IPS-20b (cell line): ENCODE data around the gene PI4K2B.

Source experiments
- H3K27ac ChIP-seq: one replicate; pipeline ENCODE4 v1.5.1; 2013; ENCODE audit warnings: low read length
- H3K27me3 ChIP-seq: 2 replicates; pipeline ENCODE4 v1.6.1; 2013; ENCODE audit warnings: mild to moderate bottlenecking, low read length, inconsistent platforms; ENCODE audit not compliant: insufficient read depth
- H3K36me3 ChIP-seq: 2 replicates; pipeline ENCODE4 v1.6.1; 2013; ENCODE audit warnings: low read depth, mild to moderate bottlenecking, inconsistent platforms, low read length, moderate library complexity; ENCODE audit not compliant: insufficient read depth
- H3K4me1 ChIP-seq: 2 replicates; pipeline ENCODE4 v1.6.1; 2013; ENCODE audit warnings: mild to moderate bottlenecking, control low read depth, inconsistent platforms, low read length, moderate library complexity; ENCODE audit not compliant: insufficient read depth
- H3K4me3 ChIP-seq: 2 replicates; pipeline ENCODE4 v1.5.1; 2013; ENCODE audit warnings: mild to moderate bottlenecking, low read length, inconsistent platforms
- H3K9ac ChIP-seq: 2 replicates; pipeline ENCODE4 v1.6.1; 2013; ENCODE audit warnings: low read depth, mild to moderate bottlenecking, inconsistent platforms, low read length, moderate library complexity
- H3K9me3 ChIP-seq: 2 replicates; pipeline ENCODE4 v1.6.1; 2013; ENCODE audit warnings: mild to moderate bottlenecking, low read depth, low read length, inconsistent platforms; ENCODE audit not compliant: insufficient read depth

Gene PI4K2B

DNA sequence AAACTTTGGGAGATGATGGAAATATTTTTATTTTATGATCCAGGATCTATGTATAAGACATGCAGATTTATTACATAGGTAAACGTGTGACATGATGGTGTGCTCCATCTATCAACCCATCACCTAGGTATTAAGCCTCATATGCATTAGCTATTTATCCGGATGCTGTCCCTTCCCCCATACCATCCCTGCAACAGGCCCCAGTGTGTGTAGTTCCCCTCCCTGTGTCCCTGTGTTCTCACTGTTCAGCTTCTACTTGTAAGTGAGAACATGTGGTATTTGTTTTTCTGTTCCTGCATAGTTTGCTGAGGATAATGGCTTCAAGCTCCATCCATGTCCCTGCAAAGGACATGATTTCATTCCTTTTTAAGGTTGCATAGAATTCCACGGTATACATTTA is 50.6 kb downstream of the PI4K2B start:
- Histone ChIP-seq H3K4me3 (no peak overlapping the region), H3K27me3 (no peaks in the 10 kb centered on the region), H3K9ac (no peak overlapping the region), H3K27ac (no peak overlapping the region), H3K9me3 (no peaks in the 10 kb centered on the region; the same call in 1 of the 2 replicates), H3K36me3 (0 out of 2 replicates have a peak, but pooled peaks cover 4% of the 10 kb centered on the region), H3K4me1 (no peaks in the 10 kb centered on the region)

DNA sequence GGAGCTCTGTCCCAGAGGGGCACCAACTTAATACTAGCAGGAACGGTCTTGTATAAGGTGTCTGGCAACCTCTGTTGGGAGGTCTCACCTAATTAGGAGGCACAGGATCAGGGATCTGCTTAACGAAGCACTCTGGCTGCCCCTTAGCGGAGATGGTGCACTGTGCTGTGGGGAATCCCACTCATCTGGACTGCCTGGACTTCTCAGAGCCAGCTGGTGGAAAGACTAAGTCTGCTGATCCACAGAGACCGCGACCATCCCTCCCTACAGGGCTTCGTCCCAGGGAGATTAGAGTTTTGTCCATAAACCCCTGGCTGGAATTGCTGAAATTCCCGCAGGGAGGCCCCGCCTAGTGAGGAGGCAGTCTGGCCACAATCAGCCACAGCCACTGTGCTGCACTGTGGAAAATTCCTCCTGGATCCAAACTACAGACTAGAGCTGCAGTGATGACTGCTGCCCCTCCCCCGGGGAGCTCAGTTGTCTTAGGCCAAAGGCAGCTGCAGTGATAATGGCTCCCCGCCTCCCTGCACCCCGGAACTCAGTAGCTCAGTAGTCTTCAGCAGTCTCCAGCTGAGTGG is 56.7 kb downstream of the PI4K2B start:
- no peak overlapping the region for H3K9ac ChIP-seq
- H3K36me3 ChIP-seq, result no peaks in the 10 kb centered on the region
- no peaks in the 10 kb centered on the region; the same call in 1 of the 2 replicates for H3K9me3 ChIP-seq
- H3K27me3 ChIP-seq, result no peaks in the 10 kb centered on the region
- H3K4me3 ChIP-seq, result no peak overlapping the region
- no peaks in the 10 kb centered on the region for H3K4me1 ChIP-seq
- no peak overlapping the region for H3K27ac ChIP-seq

DNA sequence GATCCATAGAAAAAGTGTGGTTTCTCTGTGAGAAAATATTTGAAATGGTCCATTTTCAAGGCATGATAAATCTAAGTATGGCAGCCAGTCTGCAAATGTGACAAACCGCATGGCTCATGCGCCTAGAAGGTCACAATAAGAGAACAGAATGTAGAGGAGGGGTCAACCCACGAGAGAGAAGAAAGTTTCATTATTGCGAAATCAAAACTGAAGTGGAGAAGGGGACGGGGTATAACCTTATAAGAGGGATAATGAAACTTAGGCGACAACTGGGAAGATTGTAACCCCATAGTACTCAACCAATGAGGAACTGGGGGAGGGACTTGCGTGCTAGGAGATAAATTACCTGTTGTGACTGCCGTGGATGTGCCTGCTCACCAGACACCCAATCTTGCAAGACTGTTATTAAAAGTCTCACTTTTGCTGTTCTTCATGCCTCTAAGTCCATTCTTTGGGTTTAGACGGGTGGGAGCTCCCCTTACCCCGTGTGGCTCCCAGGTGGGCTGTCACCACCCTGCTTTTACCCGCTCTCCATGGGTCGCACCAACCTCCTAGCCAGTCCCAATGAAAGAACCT is 57.4 kb downstream of the PI4K2B start:
- Histone ChIP-seq H3K36me3 (no peaks in the 10 kb centered on the region), H3K4me3 (no peak overlapping the region), H3K9ac (no peak overlapping the region), H3K27ac (no peak overlapping the region), H3K27me3 (no peaks in the 10 kb centered on the region), H3K4me1 (no peaks in the 10 kb centered on the region), H3K9me3 (no peaks in the 10 kb centered on the region; the same call in 1 of the 2 replicates)

DNA sequence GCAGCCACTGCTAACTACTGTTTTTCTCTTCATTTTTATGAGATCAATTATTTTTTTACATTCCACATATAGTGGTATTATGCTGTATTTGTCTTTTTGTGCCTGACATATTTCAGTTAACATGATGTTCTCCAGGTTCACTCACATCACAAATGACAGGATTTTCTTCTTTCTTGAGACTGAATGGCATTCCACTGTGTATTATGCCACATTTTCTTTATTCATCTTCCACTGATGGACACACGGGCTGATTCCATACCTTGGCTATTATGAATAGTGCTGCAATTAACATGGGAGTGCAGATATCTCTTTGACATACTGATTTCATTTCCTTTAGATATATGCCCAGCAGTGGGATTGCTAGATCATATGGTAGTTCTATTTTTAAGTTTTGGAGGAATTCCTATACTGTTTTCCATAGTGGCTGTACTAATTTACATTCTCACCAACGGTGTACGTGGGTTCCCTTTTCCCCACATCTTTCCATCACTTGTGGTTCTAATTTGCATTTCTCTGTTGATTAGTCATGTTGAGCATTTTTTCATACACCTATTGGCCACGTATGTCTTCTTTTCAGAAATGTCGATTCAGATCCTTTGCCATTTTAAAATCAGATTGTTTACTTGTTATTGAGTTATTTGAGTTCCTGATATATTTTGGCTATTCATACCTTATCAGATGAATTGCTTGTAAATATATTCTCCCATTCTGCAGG is 63.9 kb downstream of the PI4K2B start:
- no peak overlapping the region for H3K4me3 ChIP-seq
- H3K9ac ChIP-seq, result no peak overlapping the region
- no peaks in the 10 kb centered on the region for H3K36me3 ChIP-seq
- no peaks in the 10 kb centered on the region for H3K9me3 ChIP-seq
- no peak overlapping the region for H3K27ac ChIP-seq
- 0 out of 2 replicates have a peak, but pooled peaks cover 6% of the 10 kb centered on the region for H3K4me1 ChIP-seq
- no peaks in the 10 kb centered on the region for H3K27me3 ChIP-seq

DNA sequence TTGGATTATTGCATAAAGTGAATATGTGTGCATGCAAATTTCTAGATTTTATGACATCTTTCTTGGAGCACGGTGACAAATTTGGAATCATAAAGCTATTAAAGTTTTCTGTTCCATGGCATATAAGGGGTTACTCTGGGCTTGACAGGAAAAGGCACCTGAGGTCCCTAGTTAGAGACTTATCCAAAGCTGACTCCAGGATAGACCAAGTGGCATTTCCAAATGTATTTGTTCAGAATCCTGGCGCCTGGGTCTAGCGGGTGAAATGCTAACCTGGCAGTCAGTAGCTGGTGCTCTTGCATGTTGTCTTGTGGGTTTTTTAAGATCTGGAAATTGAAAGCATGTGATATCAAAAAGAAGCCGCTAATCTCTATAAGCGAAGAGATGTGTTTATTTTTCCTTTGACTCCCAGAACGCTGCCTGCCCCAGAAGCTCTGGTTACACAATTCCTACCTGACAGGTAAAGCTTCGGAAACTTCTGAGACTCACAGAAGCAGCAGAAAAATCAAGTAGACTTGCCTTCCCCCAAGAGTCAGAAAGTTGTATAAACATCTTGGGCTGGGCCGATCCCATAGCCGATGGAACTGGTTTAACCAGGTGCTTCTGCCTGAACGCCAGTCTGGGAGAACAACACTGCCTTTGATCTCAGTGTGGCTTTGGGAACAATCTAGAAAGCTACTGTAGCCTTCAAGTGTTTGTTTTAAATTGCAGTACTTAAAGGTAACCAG is 65.8 kb downstream of the PI4K2B start:
- Histone ChIP-seq H3K27ac (no peak overlapping the region), H3K9me3 (no peaks in the 10 kb centered on the region), H3K4me3 (no peak overlapping the region), H3K36me3 (no peaks in the 10 kb centered on the region), H3K9ac (no peak overlapping the region), H3K27me3 (no peaks in the 10 kb centered on the region), H3K4me1 (0 out of 2 replicates have a peak, but pooled peaks cover 6% of the 10 kb centered on the region)

DNA sequence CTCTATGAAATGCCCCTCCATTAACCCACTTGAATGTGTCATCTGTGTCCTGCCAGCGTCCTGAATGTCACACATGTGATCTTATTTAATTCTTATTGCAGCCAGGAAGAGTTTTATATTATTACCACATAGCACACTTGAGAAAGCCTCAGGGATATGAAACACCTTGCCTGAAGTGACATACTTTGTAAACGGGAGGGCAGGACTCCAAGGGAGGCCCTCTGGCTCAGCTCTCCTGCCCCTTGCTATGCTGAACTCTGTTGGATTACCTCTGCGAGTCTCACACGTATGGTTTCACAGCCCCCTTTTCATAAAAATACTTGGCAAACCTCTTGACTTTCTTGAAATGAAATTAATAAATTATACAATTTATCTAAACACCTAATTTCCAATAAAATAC is 67.6 kb downstream of the PI4K2B start:
- Histone ChIP-seq H3K9me3 (no peaks in the 10 kb centered on the region), H3K27ac (no peak overlapping the region)

DNA sequence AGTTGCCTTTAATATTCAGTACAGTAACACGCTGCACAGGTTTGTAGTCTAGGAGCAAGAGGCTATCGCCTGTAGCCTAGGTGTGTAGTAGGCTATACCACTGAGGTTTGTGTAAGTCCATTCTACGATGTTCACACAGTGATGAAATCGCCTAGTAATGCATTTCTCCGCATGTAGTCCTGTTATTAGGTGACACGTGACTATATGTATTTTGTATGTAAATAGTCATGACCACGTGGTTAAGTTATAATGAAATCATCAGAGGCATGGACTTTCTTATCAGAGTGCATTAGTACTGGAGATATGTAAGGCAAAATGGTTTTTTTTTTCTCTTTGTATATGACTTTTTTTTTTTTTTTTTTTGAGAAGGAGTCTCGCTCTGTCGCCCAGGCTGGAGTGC is 68.8 kb downstream of the PI4K2B start:
- H3K4me1 ChIP-seq, result 0 out of 2 replicates have a peak, but pooled peaks cover 6% of the 10 kb centered on the region

More for the DNA sequence above, 67.6 kb downstream of the PI4K2B start:
- Histone ChIP-seq H3K4me1 (0 out of 2 replicates have a peak, but pooled peaks cover 6% of the 10 kb centered on the region), H3K27me3 (no peaks in the 10 kb centered on the region), H3K9ac (no peak overlapping the region), H3K4me3 (no peak overlapping the region), H3K36me3 (no peaks in the 10 kb centered on the region)

DNA sequence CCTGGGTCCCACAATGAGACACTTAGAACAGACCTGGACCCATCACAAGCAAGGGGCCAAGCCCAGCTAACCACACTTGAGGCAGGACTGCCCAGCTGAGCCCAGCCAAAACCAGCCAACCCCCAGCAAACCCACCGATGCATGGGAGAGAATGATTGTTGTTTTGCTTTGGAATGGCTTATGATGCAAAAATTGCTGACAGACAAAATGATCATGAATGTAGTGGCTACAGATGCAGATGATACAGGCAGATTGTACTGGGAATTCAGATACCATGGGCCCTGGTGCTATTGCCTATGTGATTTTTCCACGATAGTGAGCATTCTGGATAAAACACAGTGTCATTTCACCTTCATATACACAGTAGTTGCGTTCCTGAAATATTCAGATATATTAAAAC is 69.7 kb downstream of the PI4K2B start:
- no peak overlapping the region for H3K4me3 ChIP-seq
- no peaks in the 10 kb centered on the region for H3K27me3 ChIP-seq
- no peak overlapping the region for H3K9ac ChIP-seq

More for the DNA sequence above, 68.8 kb downstream of the PI4K2B start:
- no peak overlapping the region for H3K27ac ChIP-seq
- H3K9me3 ChIP-seq, result no peaks in the 10 kb centered on the region
- H3K36me3 ChIP-seq, result no peaks in the 10 kb centered on the region
- no peak overlapping the region for H3K9ac ChIP-seq
- H3K27me3 ChIP-seq, result no peaks in the 10 kb centered on the region
- no peak overlapping the region for H3K4me3 ChIP-seq

DNA sequence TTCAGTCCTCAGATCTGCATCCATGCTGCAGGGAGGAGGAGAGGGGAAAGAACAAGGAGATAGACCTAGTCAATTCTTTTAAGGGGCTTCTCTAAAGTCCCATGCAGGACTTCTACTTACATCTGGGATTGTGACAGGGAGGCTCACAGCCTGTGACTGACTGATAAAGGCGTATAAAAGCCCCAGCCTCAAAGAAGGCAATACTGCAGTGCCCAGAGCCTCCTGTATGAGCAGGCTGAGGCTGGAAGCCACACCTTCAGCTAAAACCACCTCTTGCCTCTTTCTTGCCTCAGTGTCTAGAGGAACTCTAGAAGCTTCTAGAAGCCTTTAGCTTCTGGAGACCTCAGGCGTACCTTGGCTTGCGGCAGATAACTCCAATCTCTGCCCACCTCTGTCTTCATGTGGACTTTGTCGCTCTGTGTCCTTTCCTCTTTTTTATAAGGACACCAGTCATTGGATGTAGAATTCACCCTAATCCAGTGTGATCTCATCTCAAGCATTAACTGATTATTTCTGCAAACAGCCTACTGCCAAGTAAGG is 72.8 kb downstream of the PI4K2B start:
- Histone ChIP-seq H3K36me3 (no peaks in the 10 kb centered on the region), H3K9me3 (no peaks in the 10 kb centered on the region), H3K9ac (no peak overlapping the region), H3K27me3 (no peaks in the 10 kb centered on the region), H3K4me1 (no peaks in the 10 kb centered on the region), H3K27ac (no peak overlapping the region), H3K4me3 (no peak overlapping the region)

More for the DNA sequence above, 69.7 kb downstream of the PI4K2B start:
- Histone ChIP-seq H3K36me3 (no peaks in the 10 kb centered on the region), H3K9me3 (no peaks in the 10 kb centered on the region), H3K4me1 (0 out of 2 replicates have a peak, but pooled peaks cover 6% of the 10 kb centered on the region), H3K27ac (no peak overlapping the region)

DNA sequence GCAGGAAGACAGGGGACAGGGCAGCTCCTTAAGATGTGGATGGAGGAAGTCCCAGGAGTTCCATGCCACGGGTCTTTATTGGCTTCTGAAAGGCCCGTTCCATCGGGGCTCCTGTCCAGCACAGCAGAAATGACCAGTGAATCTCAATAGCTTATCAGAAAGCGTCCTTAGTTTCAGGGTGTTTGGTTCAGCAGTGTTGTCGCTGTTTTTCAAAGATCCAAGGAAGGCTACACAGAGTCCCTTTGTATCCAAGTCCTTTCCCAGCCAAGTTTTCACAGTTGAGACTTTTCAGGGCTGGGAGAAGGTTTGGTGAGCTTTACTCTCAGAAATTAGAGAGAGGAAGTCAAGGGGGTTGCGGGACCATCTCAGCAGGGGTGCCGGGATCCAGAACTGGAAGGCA is 73.8 kb downstream of the PI4K2B start:
- Histone ChIP-seq H3K4me3 (no peak overlapping the region), H3K9ac (no peak overlapping the region)

DNA sequence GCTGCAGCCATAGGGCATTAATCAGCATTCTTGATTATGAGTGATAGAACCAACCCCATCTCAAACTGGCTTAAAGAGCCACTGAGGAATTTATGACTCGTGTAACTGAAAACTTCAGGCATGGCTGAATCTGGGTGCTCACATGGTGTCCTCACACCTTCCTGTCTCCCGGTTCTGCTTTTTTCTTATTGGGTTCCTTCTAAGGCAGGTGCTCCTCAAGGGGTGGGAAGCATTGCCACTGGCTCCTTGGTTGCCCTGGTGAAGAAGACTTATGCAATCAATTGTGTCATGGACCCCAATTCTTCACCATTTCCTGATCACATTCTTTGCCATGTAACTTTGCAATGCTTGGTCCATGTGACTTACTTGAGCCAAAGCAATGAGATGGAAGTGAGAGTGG is 74.5 kb downstream of the PI4K2B start:
- Histone ChIP-seq H3K36me3 (no peaks in the 10 kb centered on the region; the same call in 1 of the 2 replicates), H3K4me3 (no peak overlapping the region), H3K9ac (no peak overlapping the region), H3K9me3 (no peaks in the 10 kb centered on the region), H3K4me1 (no peaks in the 10 kb centered on the region), H3K27ac (no peak overlapping the region), H3K27me3 (no peaks in the 10 kb centered on the region)

More for the DNA sequence above, 73.8 kb downstream of the PI4K2B start:
- Histone ChIP-seq H3K27ac (no peak overlapping the region), H3K36me3 (no peaks in the 10 kb centered on the region), H3K9me3 (no peaks in the 10 kb centered on the region), H3K4me1 (no peaks in the 10 kb centered on the region), H3K27me3 (no peaks in the 10 kb centered on the region)
